Pancreas (tissue), 10 donors: ENCODE data around the gene GPX3. TPM values are rescaled to one million over a fixed set of nuclear protein-coding genes. Genes with fewer than 3 reads are reported as not detected.

Experiments
- ATAC-seq, 4 donors: fragments of 200-7000 bp; cut with Tn5 transposase; one replicate each; pipeline versions ENCODE4 v1.8.0 to v1.9.1; 2020; ENCODE audit warnings: mild to moderate bottlenecking in 4 of 4, moderate library complexity in 4 of 4
- DNase-seq, 6 donors: peaks; one replicate each; pipeline ENCODE4 v3.0.0-alpha.2; 2020
- FAIRE-seq: peaks from 2 replicates; lab custom pipeline; 2012; peaks lifted over from hg19 to GRCh38; lab: Jason Lieb, UNC
- H3K27ac ChIP-seq, 4 donors: fragments of 200-600 bp; sonication (generic); 1 replicate in 3 of 4; 2 replicates in 1 of 4; pipeline versions ENCODE4 v1.5.0 to v1.8.0; 2020
- H3K27me3 ChIP-seq, 4 donors: fragments of 200-600 bp; one replicate each; pipeline ENCODE4 v1.8.0; 2021
- H3K36me3 ChIP-seq, 3 donors: fragments of 200-600 bp; sonication (generic) in 1 of 3; one replicate each; pipeline versions ENCODE4 v1.5.0 to v1.8.0; 2020 to 2021
- H3K4me1 ChIP-seq, 3 donors: fragments of 200-600 bp; one replicate each; pipeline ENCODE4 v1.8.0; 2021
- H3K4me3 ChIP-seq, 4 donors: fragments of 200-600 bp; sonication (generic) in 2 of 4; one replicate each; pipeline versions ENCODE4 v1.5.0 to v1.8.0; 2020 to 2021
- H3K9me3 ChIP-seq, 4 donors: fragments of 200-600 bp; one replicate each; pipeline ENCODE4 v1.8.0; 2021
- CTCF ChIP-seq, 4 donors: fragments of 200-600 bp; sonication (generic) in 3 of 4; IDR thresholded peaks; one replicate each; pipeline versions ENCODE4 v1.5.0 to v1.8.0; 2021; ENCODE audit warnings: antibody characterized with exemption in 4 of 4
- WGBS, 2 donors: extraction: QIAGEN DNeasy Blood & Tissue Kit; methylation state at CpG; one replicate each; pipeline ENCODE4 v1.1.7; 2013; 5-methylcytosine and 5-hydroxymethylcytosine counted together
- intact Hi-C, 3 donors: fragments of 100-400 bp; cut with DNase I; formaldehyde crosslinking; loops; one replicate each; pipeline versions ENCODE4 v1.11.1 to v1.14.2; 2022
- polyA plus RNA-seq, 2 donors: library from polyadenylated mRNA; stranded (reverse); fragments of 200-250 nt; gene quantifications; one replicate each; pipeline ENCODE4 v1.2.3, GENCODE V29; 2013
- total RNA-seq, 6 donors: library from RNA; stranded (reverse); fragmentation: NEBNext Ultra II Directional in 4 of 6; extraction: Animal tissue kit (Norgen Biotek cat#: 25700) in 4 of 6; gene quantifications; one replicate each; pipeline versions ENCODE4 v1.2.1 to v1.2.4, GENCODE V29; 2021 to 2023
- donor health status: healthy with polysubstance abuse.
- donor health status: DM: no; HTN: no; CAD: no; lungs with moderate emphysema.
- donor health status: DM: no; HTN: no; CAD: no.
- donor health status: control.
- donor health status: control.
- donor health status: Bipolar disorder and iron deficiency.
- donor health status: DM: yes; HTN: yes; CAD: no.
- donor health status: DM: no; HTN: no; CAD: no.
- donor health status: DM: no; HTN: no; CAD: no.
- donor health status: DM: yes; HTN: yes; CAD: no.

Gene GPX3
- total and polyA plus RNA-seq, 8 donors, result 26.3 to 298 (median 61.6) TPM

GRCh38 chr5:151065609-151066008 is 45.2 kb downstream of the GPX3 start:
- DNase-seq (no peak), FAIRE-seq (no peak), ATAC-seq (no peak)
- peaks cover 0 to 20% (median 7%) of the 10 kb centered on the region in 3 donors for H3K36me3 ChIP-seq
- peaks cover 9 to 50% (median 15%) of the 10 kb centered on the region in 3 donors for H3K4me1 ChIP-seq
- no peaks in the 10 kb centered on the region for H3K27me3 ChIP-seq
- H3K4me3 ChIP-seq, result no peak overlapping the region
- H3K27ac ChIP-seq, result no peak overlapping the region
- H3K9me3 ChIP-seq, result no peaks in the 10 kb centered on the region
- intact Hi-C loops, result loop anchor here in 1 of 3 donors (10.0 kb wide), 1 partner anchor 49 kb away; no protein-coding TSS in a partner anchor
- WGBS, 2 donors, result 82 to 90% methylated on average over 1 of the region's 1 CpG
- TF ChIP-seq CTCF (IDR thresholded peaks at IDR 0.05), result no peak

- DNase-seq (no peak), FAIRE-seq (no peak), ATAC-seq (no peak)
- Histone ChIP-seq H3K4me3 (no peak overlapping the region), H3K36me3 (peaks cover 0 to 11% (median 0%) of the 10 kb centered on the region in 3 donors), H3K9me3 (no peaks in the 10 kb centered on the region), H3K27ac (no peak overlapping the region), H3K27me3 (no peaks in the 10 kb centered on the region), H3K4me1 (peaks cover 9 to 47% (median 15%) of the 10 kb centered on the region in 3 donors)
- WGBS, 2 donors, result 82 to 91% methylated on average over 6 of the region's 6 CpGs
- intact Hi-C loops, result loop anchor here in 1 of 3 donors (10.0 kb wide), 1 partner anchor 48 kb away; no protein-coding TSS in a partner anchor
- no peak for TF ChIP-seq CTCF (IDR thresholded peaks at IDR 0.05)
These were observed 46.5 kb downstream of the GPX3 start for GRCh38 chr5:151066920-151067319.

- peak in 1 of 4 donors; percentile 13 for ATAC-seq
- Histone ChIP-seq H3K36me3 (peaks cover 0 to 2% (median 0%) of the 10 kb centered on the region in 3 donors), H3K27ac (peak overlapping the region in 2 of 4 donors; percentile 6 to 50), H3K9me3 (no peaks in the 10 kb centered on the region), H3K4me1 (peaks cover 5 to 41% (median 14%) of the 10 kb centered on the region in 3 donors), H3K27me3 (no peaks in the 10 kb centered on the region), H3K4me3 (no peak overlapping the region)
- DNase-seq, result no peak
- TF ChIP-seq CTCF (IDR thresholded peaks at IDR 0.05), result no peak
- FAIRE-seq, result no peak
- intact Hi-C loops, result loop anchor here in 1 of 3 donors (10.0 kb wide), 1 partner anchor 47 kb away; no protein-coding TSS in a partner anchor
- WGBS, 2 donors, result 86 to 91% methylated on average over 14 of the region's 14 CpGs
These were observed 47.4 kb downstream of the GPX3 start for GRCh38 chr5:151067632-151068432.

- Histone ChIP-seq H3K36me3 (no peaks in the 10 kb centered on the region), H3K27ac (peak overlapping the region in 2 of 4 donors; percentile 6 to 50), H3K27me3 (no peaks in the 10 kb centered on the region), H3K4me3 (no peak overlapping the region), H3K4me1 (peaks cover 0 to 33% (median 6%) of the 10 kb centered on the region in 3 donors), H3K9me3 (no peaks in the 10 kb centered on the region)
- TF ChIP-seq CTCF (IDR thresholded peaks at IDR 0.05), result no peak
- FAIRE-seq (no peak), DNase-seq (no peak), ATAC-seq (peak in 3 of 4 donors; percentile 22 to 45 (median 28))
- WGBS, 2 donors, result 65% methylated on average over 12 of the region's 12 CpGs
- intact Hi-C loops, result loop anchor here in 1 of 3 donors (10.0 kb wide), 1 partner anchor 46 kb away; no protein-coding TSS in a partner anchor
These were observed 48.2 kb downstream of the GPX3 start for GRCh38 chr5:151068433-151069197.
